Adrenal gland (tissue), 12 donors: ENCODE measurements around the gene GNB1L. TPM values are rescaled to one million over a fixed set of nuclear protein-coding genes. Genes with fewer than 3 reads are reported as not detected.
A peak's percentile ranks its signal among the peaks of the same experiment; 100 is the strongest.

Source experiments
- DNase-seq, 7 donors: peaks; one replicate each; pipeline ENCODE4 v3.0.0-alpha.2; 2019 to 2020
- H3K27ac ChIP-seq, 5 donors: fragments of 200-600 bp; sonication (generic) in 4 of 5; 1 replicate in 3 of 5; 2 replicates in 2 of 5; pipeline versions ENCODE4 v1.5.1 to v1.8.0; 2016 to 2020; ENCODE audit warnings: mild to moderate bottlenecking in 1 of 5
- H3K27me3 ChIP-seq: fragments of 200-600 bp; 2 replicates; pipeline ENCODE4 v1.8.0; 2021
- H3K36me3 ChIP-seq, 2 donors: fragments of 200-600 bp; replicated peaks in 1 of 2; 1 replicate in 1 of 2; 2 replicates in 1 of 2; pipeline versions ENCODE4 v1.5.1 to v1.8.0; 2018 to 2022
- H3K4me1 ChIP-seq, 2 donors: fragments of 200-600 bp; replicated peaks in 1 of 2; 1 replicate in 1 of 2; 2 replicates in 1 of 2; pipeline versions ENCODE4 v1.5.1 to v1.8.0; 2018 to 2021
- H3K4me3 ChIP-seq, 4 donors: fragments of 200-600 bp; sonication (generic) in 3 of 4; one replicate each; pipeline ENCODE4 v1.5.1; 2016 to 2018
- H3K9me3 ChIP-seq, 3 donors: fragments of 200-600 bp; sonication (generic) in 1 of 3; replicated peaks in 1 of 3; 1 replicate in 2 of 3; 2 replicates in 1 of 3; pipeline versions ENCODE4 v1.5.1 to v1.8.0; 2016 to 2021
- POLR2A ChIP-seq, 2 donors: fragments of 450-650 bp; IDR thresholded peaks; one replicate each; pipeline ENCODE4 v1.6.1; 2017; ENCODE audit warnings: antibody characterized with exemption in 2 of 2, mild to moderate bottlenecking in 2 of 2, moderate library complexity in 1 of 2
- WGBS, 4 donors: extraction: QIAGEN DNeasy Blood & Tissue Kit in 2 of 4; methylation state at CpG; one replicate each; pipeline versions ENCODE4 v1.1.5 to v1.1.7; 2013 to 2017; 5-methylcytosine and 5-hydroxymethylcytosine counted together
- intact Hi-C, 2 donors: fragments of 100-400 bp; cut with DNase I; formaldehyde crosslinking; loops; one replicate each; pipeline versions ENCODE4 v1.14.1 to v1.15.0; 2022 to 2023
- polyA plus RNA-seq, 3 donors: library from polyadenylated mRNA; stranded (reverse); fragments of 200-250 nt in 2 of 3; fragments of 350-450 nt in 1 of 3; fragmentation: Illumina TruSeq in 1 of 3; extraction: RNeasy Lipid Tissue Mini Kit (QIAGEN cat#74804) in 1 of 3; gene quantifications; one replicate each; pipeline ENCODE4 v1.2.3, GENCODE V29; 2013 to 2014
- total RNA-seq, 9 donors: library from RNA; depleted of rRNA in 4 of 9; stranded (reverse); fragments of >200 nt in 4 of 9; fragments of 120-200 nt in 1 of 9; fragmentation: NEBNext Ultra II Directional in 1 of 9; extraction: Animal tissue kit (Norgen Biotek cat#: 25700) in 1 of 9; gene quantifications; one replicate each; pipeline versions ENCODE4 v1.1.0 to v1.2.4, GENCODE V29; 2013 to 2023
- TF ChIP-seq, protein P1 (sequence below), 6 experiments: fragments of 450-650 bp in 4 of 6; fragments of 200-600 bp in 2 of 6; sonication (generic) in 1 of 6; IDR thresholded peaks; 1 replicate in 5 of 6; 2 replicates in 1 of 6; pipeline versions ENCODE4 v1.5.1 to v1.8.0; 2016 to 2021; ENCODE audit warnings: antibody characterized with exemption in 6 of 6, mild to moderate bottlenecking in 2 of 6, moderate library complexity in 1 of 6
- donor health status: healthy with polysubstance abuse.
- donor health status: Bipolar disorder and iron deficiency.
- donor health status: DM: yes; HTN: yes; CAD: no.
- donor health status: DM: no; HTN: no; CAD: no.
- donor health status: DM: no; HTN: no; CAD: no.
- donor health status: DM: yes; HTN: yes; CAD: no.

Gene GNB1L
- total and polyA plus RNA-seq, 12 donors, result 0.26 to 6.6 (median 4.2) TPM; not detected in 1

DNA sequence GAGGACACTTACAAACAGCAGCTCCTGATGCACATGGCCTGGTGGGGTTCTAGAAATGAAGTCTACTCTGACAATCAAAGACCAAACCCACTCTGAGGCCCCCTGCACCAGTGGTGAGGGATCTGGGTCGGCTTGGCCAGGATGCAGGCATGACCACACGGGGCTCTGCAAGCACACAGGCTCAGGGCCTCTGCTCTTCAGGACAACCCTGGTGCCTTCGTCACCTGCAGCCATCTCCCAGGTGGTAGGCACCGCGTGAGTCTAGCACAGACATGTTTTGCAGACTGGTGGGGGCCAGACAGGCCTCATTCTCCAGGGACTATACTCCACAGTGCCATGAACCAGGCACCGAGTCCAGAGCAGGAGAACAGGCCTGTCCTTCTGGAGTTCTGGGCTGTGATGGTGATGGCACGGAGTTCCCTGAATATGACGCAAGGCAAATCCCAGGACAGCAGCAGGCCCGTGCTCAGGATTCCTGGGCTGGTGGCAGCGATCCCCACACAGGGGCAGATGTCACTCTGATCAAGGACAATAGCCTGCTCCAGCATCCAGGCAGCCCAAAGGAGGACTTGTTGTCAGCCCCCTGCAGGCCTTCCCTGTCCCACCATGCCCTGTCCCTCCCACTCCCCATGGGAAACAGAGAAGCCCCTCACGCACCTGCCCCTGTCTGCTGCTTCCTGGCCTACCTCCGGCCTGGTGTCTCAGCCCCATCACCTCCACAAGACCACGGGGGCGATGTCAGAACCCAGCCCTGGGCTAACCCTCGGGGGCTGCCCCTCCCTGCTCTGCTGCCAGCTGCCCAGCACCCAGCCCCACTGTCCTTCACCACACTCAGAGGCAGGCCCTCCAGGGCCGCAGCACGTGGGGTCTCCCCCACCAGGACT lies 36.1 kb downstream of the GNB1L start:
- intact Hi-C loops, result no loop called here
- H3K36me3 ChIP-seq, result no peaks in the 10 kb centered on the region
- peak in 3 of 7 donors; percentile 9 to 40 (median 16) for DNase-seq
- TF ChIP-seq, protein P1, sequence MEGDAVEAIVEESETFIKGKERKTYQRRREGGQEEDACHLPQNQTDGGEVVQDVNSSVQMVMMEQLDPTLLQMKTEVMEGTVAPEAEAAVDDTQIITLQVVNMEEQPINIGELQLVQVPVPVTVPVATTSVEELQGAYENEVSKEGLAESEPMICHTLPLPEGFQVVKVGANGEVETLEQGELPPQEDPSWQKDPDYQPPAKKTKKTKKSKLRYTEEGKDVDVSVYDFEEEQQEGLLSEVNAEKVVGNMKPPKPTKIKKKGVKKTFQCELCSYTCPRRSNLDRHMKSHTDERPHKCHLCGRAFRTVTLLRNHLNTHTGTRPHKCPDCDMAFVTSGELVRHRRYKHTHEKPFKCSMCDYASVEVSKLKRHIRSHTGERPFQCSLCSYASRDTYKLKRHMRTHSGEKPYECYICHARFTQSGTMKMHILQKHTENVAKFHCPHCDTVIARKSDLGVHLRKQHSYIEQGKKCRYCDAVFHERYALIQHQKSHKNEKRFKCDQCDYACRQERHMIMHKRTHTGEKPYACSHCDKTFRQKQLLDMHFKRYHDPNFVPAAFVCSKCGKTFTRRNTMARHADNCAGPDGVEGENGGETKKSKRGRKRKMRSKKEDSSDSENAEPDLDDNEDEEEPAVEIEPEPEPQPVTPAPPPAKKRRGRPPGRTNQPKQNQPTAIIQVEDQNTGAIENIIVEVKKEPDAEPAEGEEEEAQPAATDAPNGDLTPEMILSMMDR (IDR thresholded peaks at IDR 0.05), result no peak
- TF ChIP-seq POLR2A (IDR thresholded peaks at IDR 0.05), result no peak
- no peak overlapping the region for H3K4me3 ChIP-seq
- H3K27me3 ChIP-seq, result no peaks in the 10 kb centered on the region
- H3K27ac ChIP-seq, result no peak overlapping the region
- 91 to 100% (median 94%) methylated on average over 5 to 17 of the region's 17 CpGs for WGBS, 4 donors
- no peaks in the 10 kb centered on the region for H3K9me3 ChIP-seq
- no peaks in the 10 kb centered on the region for H3K4me1 ChIP-seq

DNA sequence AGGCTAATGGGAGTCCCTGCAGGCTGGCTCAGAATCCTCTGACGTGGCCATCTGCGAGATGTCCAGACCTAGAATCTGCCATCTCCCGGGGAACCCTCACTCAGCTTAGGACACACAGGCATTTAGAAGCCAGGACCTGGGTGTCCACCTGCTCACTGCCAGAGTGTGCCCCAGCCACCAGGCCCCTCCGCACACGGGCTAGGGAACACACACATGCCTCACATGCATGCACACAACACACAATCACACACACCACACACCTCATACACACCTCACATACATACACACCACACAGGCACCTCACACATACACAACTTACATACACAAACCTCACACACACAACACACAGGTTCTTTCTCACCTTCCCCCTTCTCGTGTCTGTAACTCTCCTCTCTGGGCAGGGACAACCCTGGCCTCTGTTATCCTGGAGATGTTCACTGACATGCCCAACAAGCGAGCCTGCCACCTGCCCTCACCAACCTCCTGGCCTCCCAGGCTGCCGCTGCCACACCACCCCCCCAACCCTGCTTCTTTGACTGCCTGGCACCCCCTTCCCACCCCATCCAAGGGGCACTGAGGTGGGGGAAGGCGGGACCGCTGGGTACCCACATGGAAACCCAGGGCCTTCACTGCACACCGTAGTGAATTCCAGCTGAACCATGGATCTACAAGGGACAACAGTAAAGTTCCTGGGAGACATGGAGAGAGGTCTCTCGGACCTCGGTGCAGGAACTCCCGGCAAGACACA lies 38.1 kb downstream of the GNB1L start:
- no peaks in the 10 kb centered on the region for H3K4me1 ChIP-seq
- TF ChIP-seq, protein P1 (IDR thresholded peaks at IDR 0.05), result no peak
- no peak for TF ChIP-seq POLR2A (IDR thresholded peaks at IDR 0.05)
- 94 to 97% (median 94%) methylated on average over 11 to 14 of the region's 14 CpGs for WGBS, 4 donors
- H3K9me3 ChIP-seq, result no peaks in the 10 kb centered on the region
- H3K27ac ChIP-seq, result no peak overlapping the region
- H3K36me3 ChIP-seq, result no peaks in the 10 kb centered on the region
- H3K27me3 ChIP-seq, result no peaks in the 10 kb centered on the region
- H3K4me3 ChIP-seq, result no peak overlapping the region
- intact Hi-C loops, result no loop called here
- DNase-seq, result peak in 2 of 7 donors; percentile 16 to 21

DNA sequence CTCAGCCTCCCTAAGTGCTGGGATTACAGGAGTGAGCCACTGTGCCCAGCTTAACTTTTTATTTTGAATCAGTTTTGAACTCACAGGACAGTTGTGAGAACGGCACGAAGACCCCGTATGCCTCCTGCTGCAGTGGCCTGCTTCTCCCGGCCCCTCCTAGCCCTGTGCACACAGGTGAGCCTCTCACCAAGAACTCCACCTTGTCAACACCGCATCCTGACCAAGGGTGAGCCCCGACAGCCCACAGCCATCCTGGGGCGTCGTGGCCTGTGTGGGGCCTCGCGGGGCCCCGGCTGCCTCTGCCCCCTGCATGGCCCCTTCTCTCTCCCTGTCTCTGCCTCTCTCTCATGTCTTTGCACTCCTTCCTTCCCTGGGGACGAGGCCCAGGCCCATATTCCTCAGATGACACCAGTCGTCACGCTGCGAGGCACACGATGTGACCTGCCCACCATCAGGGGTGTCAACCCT lies 38.8 kb downstream of the GNB1L start:
- Histone ChIP-seq H3K9me3 (no peaks in the 10 kb centered on the region), H3K4me1 (no peaks in the 10 kb centered on the region), H3K36me3 (no peaks in the 10 kb centered on the region), H3K27me3 (no peaks in the 10 kb centered on the region), H3K27ac (no peak overlapping the region), H3K4me3 (no peak overlapping the region)
- no peak for TF ChIP-seq POLR2A (IDR thresholded peaks at IDR 0.05)
- TF ChIP-seq, protein P1 (IDR thresholded peaks at IDR 0.05), result no peak
- WGBS, 4 donors, result 90 to 95% (median 95%) methylated on average over 14 to 16 of the region's 16 CpGs
- intact Hi-C loops, result no loop called here
- DNase-seq, result peak in 1 of 7 donors; percentile 27
